Activated gamma-delta T cell treated with anti-CD3 and anti-CD28 coated beads, Interleukin-2, amount 50 U/mL, for 16 hours (primary cell): ENCODE results near the gene TMEM202.
"Not testable (repeated sequence)": the region's sequence is repeated elsewhere in the genome, so short reads cannot be mapped to it uniquely, and the experiment has no call there.

Source experiments
- DNase-seq: peaks from one replicate; pipeline ENCODE4 v3.0.0-alpha.2; 2020; ENCODE audit warnings: low read depth

TMEM202 gene

DNA sequence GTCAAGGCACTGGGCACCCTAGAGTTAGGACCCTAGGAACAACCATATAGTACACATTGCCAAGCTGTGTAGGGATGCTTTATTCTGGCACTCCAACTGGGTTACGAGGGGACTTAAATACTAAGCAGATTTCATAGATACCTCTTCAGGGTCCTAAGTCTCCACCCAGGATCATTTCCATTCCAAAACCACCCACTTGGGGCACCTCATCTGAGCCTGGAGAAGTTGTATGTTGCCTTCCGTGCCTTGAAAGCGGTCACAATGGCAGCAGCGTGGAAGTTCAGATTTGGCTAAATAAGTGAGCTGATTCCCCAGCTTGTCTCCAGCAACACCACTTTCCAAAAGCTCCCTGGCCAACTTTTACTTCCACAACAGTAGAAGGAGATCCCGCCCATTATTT lies 4.6 kb downstream of the TMEM202 start:
- no peak for DNase-seq

DNA sequence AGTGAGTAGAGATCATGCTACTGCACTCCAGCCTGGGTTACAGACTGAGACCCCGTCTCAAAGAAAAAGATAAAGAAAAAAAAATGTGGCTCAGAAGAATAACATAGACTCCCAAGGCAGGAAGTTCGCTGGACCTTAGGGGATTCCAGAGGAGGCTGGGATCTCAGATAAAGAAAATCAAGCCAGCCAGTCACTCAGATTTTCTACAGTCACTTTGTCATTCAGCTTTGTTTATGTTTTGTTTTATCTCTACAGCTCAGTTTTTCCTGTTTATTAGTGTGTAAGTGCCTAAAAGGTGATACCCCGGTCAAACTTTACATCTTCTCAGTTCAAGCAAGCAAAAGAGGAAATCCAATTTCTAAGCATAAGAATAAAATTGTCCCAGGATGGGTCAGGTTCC lies 6.3 kb downstream of the TMEM202 start:
- no peak for DNase-seq

DNA sequence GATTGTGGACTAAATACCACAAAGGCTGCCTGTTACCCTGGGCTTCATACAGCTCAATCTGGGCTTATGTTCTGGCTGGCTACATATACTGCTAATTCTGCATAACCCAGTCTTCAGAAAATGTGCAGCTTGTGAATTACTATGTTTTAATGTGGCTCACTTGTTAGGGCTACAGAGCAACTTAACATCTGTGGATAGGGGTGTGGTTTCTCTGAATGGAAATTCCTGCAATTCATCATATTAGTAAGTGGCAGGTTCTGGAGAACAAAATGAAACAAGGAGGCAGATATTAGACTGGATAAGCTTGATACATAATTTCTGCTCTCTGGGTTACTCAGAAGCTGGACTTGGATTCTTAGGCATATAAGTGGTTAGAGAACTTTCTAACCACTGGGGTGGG lies 6.7 kb downstream of the TMEM202 start:
- DNase-seq = no peak

DNA sequence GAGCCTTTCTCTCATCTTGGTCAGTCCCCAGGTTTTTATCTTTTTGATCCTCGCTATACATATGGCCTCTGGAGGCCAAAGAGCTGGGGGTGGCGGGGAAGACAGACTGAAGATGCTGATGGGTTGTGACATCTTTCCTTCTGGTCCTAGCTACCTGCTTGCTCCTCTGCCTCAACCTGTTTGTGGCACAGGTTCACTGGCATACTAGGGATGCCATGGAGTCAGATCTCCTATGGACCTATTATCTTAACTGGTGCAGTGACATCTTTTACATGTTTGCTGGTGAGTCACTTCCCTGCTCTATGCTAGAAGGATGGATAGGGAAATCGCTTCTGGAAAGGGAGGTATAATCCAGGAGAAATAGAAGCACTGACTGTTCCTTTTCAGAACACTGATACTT lies 8.8 kb downstream of the TMEM202 start:
- DNase-seq = no peak

DNA sequence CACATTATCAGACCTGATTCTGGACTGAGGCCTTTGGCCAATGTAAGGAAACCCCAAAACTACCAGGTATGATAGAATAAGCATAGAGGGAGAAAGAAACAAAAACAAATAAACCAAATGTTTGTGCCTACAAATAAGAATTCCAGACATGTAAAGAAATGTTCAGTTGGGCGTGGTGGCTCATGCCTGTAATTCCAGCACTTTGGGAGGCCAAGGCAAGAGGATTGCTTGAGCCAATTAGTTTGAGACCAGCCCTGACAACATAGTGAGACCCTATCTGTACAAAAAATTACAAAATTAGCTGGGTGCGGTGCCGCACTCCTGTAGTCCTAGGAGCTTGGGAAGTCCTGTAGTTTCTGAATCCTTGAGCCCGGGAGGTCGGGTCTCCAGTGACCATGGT lies 13.0 kb downstream of the TMEM202 start:
- DNase-seq = no peak

- DNase-seq = no peak
These were observed 13.4 kb downstream of the TMEM202 start for GRCh38 chr15:72411544-72411943.

DNA sequence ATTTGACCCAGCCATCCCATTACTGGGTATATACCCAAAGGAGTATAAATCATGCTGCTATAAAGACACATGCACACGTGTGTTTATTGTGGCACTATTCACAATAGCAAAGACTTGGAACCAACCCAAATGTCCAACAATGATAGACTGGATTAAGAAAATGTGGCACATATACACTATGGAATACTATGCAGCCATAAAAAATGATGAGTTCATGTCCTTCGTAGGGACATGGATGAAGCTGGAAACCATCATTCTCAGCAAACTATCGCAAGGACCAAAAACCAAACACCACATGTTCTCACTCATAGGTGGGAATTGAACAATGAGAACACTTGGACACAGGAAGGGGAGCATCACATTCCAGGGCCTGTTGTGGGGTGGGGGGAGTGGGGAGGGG lies 15.2 kb downstream of the TMEM202 start:
- not testable (repeated sequence) for DNase-seq

GRCh38 chr15:72415304-72415703 lies 17.2 kb downstream of the TMEM202 start:
- no peak for DNase-seq

GRCh38 chr15:72419768-72420167 lies 21.7 kb downstream of the TMEM202 start:
- not testable (repeated sequence) for DNase-seq

- no peak for DNase-seq
These were observed 22.5 kb downstream of the TMEM202 start for GRCh38 chr15:72420576-72420975.

DNA sequence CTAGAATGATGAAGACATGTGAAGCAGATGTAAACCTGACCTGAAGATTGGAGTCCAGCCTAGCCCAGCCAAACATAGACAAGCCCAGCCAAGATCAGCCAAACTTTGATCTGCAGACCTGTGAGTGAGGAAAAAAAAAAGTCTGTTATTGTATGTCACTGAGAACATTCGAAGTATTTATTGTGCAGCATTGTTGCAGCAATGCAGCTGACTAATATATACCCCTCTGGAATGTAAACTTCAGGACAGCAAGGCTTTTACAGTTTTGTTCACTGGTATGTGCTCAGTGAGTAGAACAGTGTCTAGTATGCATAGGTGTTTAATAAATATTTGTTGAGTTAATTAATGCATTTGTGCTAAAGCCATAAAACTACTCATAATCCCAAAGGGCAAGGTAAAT lies 23.4 kb downstream of the TMEM202 start:
- DNase-seq = no peak

- DNase-seq = no peak
These were observed 25.2 kb downstream of the TMEM202 start for GRCh38 chr15:72423256-72423655.

GRCh38 chr15:72426753-72427152 lies 28.6 kb downstream of the TMEM202 start:
- DNase-seq = no peak

GRCh38 chr15:72437650-72438316 lies 39.7 kb downstream of the TMEM202 start:
- no peak for DNase-seq

- not testable (repeated sequence) for DNase-seq
These were observed 44.7 kb downstream of the TMEM202 start for GRCh38 chr15:72442848-72443247.

DNA sequence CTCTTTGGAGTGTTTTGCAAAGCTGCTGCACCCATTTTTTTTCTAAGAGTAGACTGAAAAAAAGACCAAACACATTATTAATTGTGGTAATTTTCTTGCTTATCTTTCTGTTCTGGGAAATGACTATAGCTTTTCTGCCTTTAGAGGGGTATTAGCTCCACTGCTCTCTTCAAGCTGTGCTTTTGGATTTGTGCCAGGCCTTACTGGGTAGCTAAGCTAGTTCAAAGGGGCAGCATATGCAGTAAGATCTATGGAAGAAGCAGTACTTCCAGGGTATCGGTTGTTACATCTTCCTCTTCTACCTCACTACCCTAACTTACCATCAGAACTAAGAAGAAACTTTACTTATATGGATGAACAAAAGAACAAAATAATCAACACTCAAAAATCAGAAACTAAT lies 47.3 kb downstream of the TMEM202 start:
- DNase-seq = no peak

- DNase-seq = no peak
These were observed 52.7 kb downstream of the TMEM202 start for GRCh38 chr15:72450805-72451204.

GRCh38 chr15:72451224-72451623 lies 53.1 kb downstream of the TMEM202 start:
- DNase-seq = no peak

DNA sequence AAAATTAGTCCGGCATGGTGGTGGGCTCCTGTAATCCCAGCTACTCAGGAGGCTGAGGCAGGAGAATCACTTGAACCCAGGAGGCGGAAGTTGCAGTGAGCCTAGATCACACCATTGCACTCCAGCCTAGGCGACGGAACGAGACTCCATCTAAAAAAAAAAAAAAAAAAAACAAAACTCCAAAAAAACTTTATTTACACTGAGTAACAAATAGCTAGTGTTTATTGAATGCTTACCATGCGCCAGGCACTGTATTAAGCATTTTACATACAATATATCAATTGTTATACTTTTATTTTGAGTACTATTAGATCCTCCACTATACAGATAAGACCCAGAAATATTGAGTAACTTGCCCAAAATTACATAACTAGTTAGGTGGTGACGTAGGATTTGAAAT lies 58.6 kb downstream of the TMEM202 start:
- DNase-seq = no peak
